ENCODE measurements around the gene SAYSD1.

DNA sequence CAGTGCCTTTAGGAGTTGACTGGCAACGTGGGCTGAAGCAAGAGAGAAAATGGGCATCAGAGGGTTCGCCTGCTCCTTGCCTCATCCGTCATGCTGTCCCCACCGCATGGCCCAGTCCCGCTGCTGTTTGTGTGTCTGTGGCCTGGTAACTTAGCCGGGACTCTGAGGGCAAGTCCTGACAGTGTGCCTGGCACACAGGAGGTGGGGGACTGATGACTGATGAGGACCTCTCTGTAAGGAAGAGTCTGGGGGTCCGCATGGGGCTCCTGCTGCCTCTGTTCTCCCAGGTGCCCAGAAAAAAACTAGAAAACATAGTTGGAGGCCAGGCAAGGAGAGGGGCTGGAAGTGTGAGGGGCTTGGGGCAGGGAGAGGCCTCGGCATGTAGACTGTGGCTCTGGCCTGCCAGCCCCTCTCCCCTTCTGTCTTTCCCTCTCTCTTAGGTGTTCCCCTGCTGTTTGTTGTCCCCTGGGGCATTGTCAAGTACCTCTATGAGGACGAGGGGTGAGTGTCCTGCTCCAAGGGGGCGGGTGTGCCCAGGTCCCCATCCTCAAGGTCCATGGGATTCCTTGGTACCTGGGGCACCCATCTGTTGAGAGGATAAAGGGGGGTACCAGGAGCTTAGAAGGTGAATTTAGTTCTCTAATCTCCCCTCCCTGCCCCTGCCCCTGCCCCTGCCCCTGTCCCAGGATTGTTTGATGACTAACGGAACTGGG, 36.9 kb downstream of the SAYSD1 start:
- TF ChIP-seq CTCF (IDR thresholded peaks at IDR 0.05) (no peak), POLR2A (IDR thresholded peaks at IDR 0.05) (no peak)
